SK-MEL-5 (cell line): ENCODE measurements around the gene ZWILCH. TPM values are rescaled to one million over a fixed set of nuclear protein-coding genes. Genes with fewer than 3 reads are reported as not detected.

Source experiments
- DNase-seq: peaks from one replicate; pipeline ENCODE4 v3.0.0-alpha.2; 2016; ENCODE audit warnings: low read depth, low spot score
- in situ Hi-C: cut with HindIII; loops from 2 replicates; pipeline ENCODE4 v1.10.0; 2016; ENCODE audit warnings: low sequenced_read_pairs, high pct_unique_total_duplicates, low pct_unique_long_range_greater_than_20kb
- total RNA-seq: library from RNA; depleted of rRNA; stranded (reverse); fragments of >200 nt; shearing (Covaris generic); gene quantifications from 2 replicates; pipeline ENCODE4 v1.2.3, GENCODE V29; 2014

The ZWILCH gene
- total RNA-seq, 1 experiment from 2014 or later, result 18.7 TPM

GRCh38 chr15:66565741-66566144 is 60.6 kb downstream of the ZWILCH start, which contains the start of gene LCTL:
LCTL (minus strand) TSS chr15:66565998; CDS start chr15:66565365, 633 bp downstream.
- in situ Hi-C loops, result no loop called here
- DNase-seq, result peak; percentile 71

DNA sequence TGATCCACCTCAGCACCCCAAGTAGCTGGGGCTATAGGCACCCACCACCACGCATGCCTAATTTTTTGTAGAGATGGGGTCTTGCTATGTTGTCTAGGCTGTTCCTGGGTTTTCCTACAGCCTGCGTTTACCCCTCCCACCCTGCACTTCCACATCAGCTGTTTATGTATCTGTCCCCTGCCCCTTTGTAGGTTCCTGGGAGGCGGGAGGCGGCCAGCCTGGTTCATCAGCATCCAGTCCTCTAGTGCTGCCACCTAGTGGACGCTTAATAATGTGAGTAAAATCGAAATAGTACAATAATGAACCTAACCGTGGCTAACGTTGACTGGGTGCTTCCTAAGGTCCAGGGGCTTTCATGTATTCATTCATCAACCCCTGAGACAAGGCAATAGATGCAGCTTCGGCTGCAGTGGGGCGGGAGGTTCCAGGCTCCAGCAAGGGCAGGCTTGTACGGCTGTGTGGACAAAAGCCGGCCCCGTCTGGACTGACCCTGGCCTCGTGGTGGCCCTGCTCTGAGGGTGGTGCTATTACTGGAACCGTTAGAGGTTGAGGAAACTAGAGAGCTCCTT is 61.9 kb downstream of the ZWILCH start:
- peak; percentile 79 for DNase-seq
- in situ Hi-C loops, result no loop called here

DNA sequence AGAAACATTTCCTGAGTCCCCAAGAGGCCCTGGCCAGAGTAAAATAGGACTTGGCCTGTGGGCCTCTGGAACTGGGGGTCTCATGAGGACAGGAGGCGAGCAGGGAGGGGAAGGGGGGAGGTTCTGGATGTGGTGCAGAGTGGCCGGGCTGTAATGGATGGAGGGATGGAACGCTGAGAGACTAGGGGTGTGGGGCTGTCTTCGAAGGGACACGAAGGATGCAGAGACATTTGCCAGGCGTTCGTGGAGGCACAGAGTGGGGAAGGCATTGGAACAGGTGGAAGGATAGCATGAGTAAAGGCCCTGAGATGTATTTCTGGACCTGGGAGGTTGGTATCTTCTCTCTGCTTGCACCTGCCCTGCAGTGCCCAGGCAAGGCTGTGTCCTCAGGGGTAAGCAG is 62.8 kb downstream of the ZWILCH start:
- no peak for DNase-seq
- in situ Hi-C loops, result no loop called here

DNA sequence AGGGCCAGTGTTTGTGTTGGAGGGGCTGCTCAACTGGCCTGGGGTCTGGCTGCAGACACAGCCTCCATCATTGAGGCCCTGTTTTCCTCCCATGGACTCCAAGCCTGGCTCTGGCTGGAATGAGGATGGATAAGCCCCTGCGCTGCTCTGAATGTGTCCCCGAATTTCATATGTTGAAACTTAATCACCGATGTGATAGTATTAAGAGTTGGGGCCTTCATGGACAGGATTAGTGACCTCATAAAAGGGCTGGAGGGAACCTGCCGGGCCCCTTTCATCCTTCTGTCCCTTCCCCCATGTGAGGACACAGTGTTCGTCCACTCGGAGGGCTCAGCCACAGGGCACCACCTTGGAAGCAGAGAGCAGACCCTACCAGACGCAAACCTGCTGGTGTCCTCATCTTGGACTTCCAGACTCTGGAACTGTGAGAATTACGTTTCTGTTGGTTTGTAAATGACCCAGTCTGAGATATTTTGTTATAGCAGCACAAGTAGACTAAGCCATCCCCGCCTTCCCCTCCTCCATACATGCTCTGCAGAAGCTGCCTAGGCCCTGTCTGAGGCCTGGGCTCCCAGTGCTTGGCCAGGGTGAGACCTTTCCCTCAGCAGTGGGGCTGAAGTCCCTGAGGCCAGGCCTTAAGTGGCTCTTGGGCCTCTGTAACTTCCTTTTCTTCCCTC is 64.5 kb downstream of the ZWILCH start:
- no peak for DNase-seq
- in situ Hi-C loops, result no loop called here

DNA sequence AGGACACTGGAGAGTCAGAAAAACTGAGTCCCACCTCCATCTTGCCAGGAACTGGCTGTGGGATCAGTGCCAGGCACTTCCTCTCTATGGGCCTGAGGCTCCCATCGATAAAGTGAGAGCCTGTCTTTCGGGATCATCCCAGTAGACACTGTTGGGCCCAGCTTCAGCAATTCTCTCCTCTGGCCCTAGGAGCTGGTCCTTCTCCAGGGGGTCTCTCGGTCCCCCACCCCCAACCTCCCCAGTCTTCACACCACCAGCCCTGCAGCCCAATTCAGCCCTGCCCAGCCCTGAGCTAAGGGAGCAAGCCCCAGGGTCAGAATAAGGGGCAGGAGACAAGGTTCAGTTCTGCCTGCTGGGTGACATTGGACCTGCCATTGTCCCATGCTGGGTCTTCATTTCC is 65.2 kb downstream of the ZWILCH start:
- in situ Hi-C loops, result no loop called here
- no peak for DNase-seq

- DNase-seq, result no peak
- in situ Hi-C loops, result no loop called here
These were observed 65.8 kb downstream of the ZWILCH start for GRCh38 chr15:66570842-66571478.

DNA sequence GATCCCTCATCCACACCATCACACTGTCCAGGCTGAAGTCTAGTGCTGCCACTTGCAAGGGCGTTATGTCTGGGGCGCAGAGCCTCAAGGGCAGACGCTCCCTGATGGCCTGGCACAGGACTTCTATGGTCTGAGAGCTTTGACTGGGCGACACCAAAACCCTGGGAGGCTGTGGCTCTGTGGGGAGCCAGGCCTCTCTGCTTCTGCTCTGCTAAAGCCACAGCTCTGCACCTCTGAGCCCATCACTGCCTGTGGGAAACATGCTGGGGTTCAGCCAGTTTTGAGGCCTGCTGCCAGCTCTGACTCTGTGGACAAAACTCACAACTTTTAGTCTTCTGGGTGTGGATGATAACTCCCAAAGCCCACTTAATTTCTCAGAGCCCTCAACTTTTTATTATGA is 67.0 kb downstream of the ZWILCH start:
- DNase-seq, result no peak
- in situ Hi-C loops, result no loop called here

- DNase-seq, result no peak
- in situ Hi-C loops, result no loop called here
These were observed 68.2 kb downstream of the ZWILCH start for GRCh38 chr15:66573348-66573718.

DNA sequence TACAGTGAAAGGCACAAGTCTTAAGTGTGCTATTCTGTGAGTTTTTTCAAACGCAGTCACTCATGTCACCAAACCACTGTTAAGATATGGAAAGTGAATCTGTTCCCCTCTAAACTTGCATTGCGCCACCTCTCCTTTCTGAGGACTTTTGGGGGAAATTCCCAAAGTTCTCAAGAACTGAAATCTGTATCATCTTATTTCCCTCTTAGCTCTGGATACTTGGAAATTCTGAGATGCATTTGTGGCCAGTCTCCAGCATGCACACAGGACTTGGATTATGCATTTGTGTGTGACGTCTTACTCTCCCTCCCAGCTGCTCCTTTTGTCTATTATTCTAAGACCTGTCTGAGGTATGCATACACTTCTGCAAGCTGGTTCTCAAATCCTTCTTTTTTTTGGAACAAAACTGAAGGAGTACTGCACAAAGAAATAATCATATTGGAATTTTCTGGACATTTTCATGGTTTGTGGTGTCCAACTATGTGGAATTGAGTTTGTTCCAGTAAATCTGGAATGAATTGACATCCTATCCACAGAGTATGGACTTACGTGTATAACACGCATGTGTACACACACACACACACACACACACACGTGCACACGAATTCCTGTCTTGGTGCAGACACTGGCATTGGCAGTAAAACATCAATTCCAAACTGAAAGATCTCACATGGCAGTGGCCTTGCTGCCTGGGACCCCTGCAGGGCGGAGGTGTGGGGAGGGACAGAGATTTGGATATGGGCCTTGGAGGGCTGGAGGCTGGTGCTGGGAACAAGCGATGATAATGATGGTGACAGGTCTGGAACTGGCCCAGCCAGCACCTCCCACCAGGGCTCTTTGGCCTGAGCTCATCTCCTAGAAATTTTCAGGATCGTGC is 68.8 kb downstream of the ZWILCH start:
- DNase-seq, result no peak
- in situ Hi-C loops, result no loop called here

DNA sequence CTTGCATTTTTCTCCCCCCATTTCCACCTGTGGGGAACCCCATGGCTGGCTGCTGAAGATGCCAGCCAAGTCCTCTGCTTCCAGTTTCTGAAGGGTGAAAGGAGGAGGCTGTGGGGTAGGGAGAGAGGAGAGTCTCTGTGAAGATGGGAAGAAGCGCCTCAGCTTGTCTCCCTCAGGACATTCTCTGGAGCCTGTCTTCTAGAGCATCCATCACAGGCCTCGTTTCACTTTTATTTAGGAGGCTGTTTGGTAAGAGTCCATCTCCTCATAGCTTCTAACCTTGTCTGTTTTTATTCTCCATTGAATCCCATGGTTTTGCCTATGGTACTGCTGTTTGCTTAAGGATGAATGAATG is 69.4 kb downstream of the ZWILCH start:
- DNase-seq, result no peak
- in situ Hi-C loops, result no loop called here

DNA sequence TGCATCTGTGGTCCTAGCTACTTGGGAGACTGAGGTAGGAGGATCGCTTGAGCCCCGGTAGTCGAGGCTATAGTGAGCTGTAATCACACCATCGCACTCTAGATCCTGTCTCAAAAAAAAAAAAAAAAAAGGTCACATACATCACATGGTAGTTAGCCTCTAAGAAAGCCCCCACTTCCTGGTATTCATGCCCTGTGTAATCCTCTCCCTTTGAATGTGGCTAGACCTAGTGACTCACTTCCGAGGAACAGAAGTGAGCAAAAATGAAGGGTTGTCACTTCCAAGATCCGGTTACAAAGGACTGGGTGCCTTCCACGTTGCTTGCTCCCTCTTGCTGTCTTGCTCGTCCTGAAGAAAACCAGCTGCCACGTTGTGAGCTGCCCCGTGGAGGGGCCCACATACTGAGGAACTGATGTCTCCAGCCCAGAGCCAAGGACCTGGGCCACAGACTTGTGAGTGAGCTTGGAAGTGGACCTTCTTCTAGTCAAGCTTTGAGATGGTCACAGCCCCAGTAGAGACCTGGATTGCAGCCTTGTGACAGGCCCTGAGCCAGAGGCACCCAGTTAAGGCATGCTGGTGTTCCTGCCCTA is 73.3 kb downstream of the ZWILCH start:
- DNase-seq, result no peak

DNA sequence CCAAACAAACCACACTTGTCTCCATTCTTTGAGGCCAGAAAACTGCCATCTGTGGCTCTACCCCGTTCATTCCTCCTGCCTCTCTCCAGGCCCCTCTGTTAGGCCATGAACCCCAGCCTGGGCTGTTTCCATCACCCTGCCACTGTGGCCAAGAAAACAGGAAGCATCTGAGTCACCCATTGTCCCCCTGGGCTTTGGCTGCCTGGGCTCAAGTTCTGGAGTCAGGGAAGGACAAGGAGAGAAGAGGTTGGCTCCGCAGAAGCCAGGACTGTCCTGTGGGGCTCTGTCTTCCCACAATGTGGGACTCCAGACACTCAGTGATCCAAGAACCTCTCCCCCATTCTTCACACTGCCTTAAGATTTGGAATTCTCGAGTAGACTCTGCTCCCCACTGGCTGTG is 75.5 kb downstream of the ZWILCH start:
- in situ Hi-C loops, result no loop called here
- no peak for DNase-seq

More for the DNA sequence above, 73.3 kb downstream of the ZWILCH start:
- in situ Hi-C loops, result no loop called here

- DNase-seq, result no peak
- in situ Hi-C loops, result no loop called here
These were observed 76.9 kb downstream of the ZWILCH start for GRCh38 chr15:66581972-66582537.

GRCh38 chr15:66586155-66586976 is 81.2 kb downstream of the ZWILCH start:
- in situ Hi-C loops, result no loop called here

GRCh38 chr15:66587020-66587419 is 81.9 kb downstream of the ZWILCH start:
- in situ Hi-C loops, result no loop called here
- DNase-seq, result no peak

More at GRCh38 chr15:66586155-66586976, 81.2 kb downstream of the ZWILCH start:
- DNase-seq, result no peak

- in situ Hi-C loops, result no loop called here
- DNase-seq, result no peak
These were observed 82.6 kb downstream of the ZWILCH start for GRCh38 chr15:66587749-66588148.

- in situ Hi-C loops, result no loop called here
- DNase-seq, result peak; percentile 64
These were observed 83.4 kb downstream of the ZWILCH start for GRCh38 chr15:66588537-66588936.
